SK-N-SH treated with all-trans-retinoic acid at 6 μM for 48 hours (cell line): Measurements from ENCODE around the gene DNAJB7.

Experiments
- ARNTL ChIP-seq: fragments of 450-650 bp; formaldehyde crosslinking; IDR thresholded peaks from 2 replicates; pipeline ENCODE4 v1.5.0; 2020; ENCODE audit warnings: low read depth, mild to moderate bottlenecking, moderate library complexity, borderline replicate concordance
- BACH2 ChIP-seq: fragments of 250-450 bp; sonication (Bioruptor Pico); IDR thresholded peaks from 2 replicates; pipeline ENCODE4 v1.9.0; 2021; ENCODE audit warnings: mild to moderate bottlenecking, borderline replicate concordance
- ESRRG ChIP-seq: fragments of 250-450 bp; sonication (Bioruptor Pico); IDR thresholded peaks from 2 replicates; pipeline ENCODE4 v1.6.1; 2021; ENCODE audit warnings: mild to moderate bottlenecking
- ISL1 ChIP-seq: fragments of 250-450 bp; sonication (Bioruptor Pico); IDR thresholded peaks from 2 replicates; pipeline ENCODE4 v2.1.2; 2022; ENCODE audit warnings: mild to moderate bottlenecking, moderate library complexity
- OSR1 ChIP-seq: fragments of 250-450 bp; sonication (Bioruptor Pico); IDR thresholded peaks from 2 replicates; pipeline ENCODE4 v1.8.0; 2022; ENCODE audit warnings: moderate library complexity, mild to moderate bottlenecking, inconsistent platforms
- SNAI2 ChIP-seq: fragments of 250-450 bp; sonication (Bioruptor Pico); IDR thresholded peaks from 2 replicates; pipeline ENCODE4 v1.5.0; 2020; ENCODE audit warnings: mild to moderate bottlenecking, moderate library complexity
- TOX ChIP-seq: fragments of 250-450 bp; sonication (Bioruptor Pico); IDR thresholded peaks from 2 replicates; pipeline ENCODE4 v1.8.0; 2021; ENCODE audit warnings: mild to moderate bottlenecking, moderate library complexity, borderline replicate concordance
- ZFP3 ChIP-seq: fragments of 250-450 bp; sonication (Bioruptor Pico); IDR thresholded peaks from 2 replicates; pipeline ENCODE4 v1.5.0; 2020; ENCODE audit warnings: mild to moderate bottlenecking, moderate library complexity
- ZFP30 ChIP-seq: fragments of 450-650 bp; formaldehyde crosslinking; IDR thresholded peaks from 2 replicates; pipeline ENCODE4 v1.5.0; 2022; ENCODE audit warnings: mild to moderate bottlenecking, moderate library complexity
- ZNF8 ChIP-seq: fragments of 450-650 bp; formaldehyde crosslinking; IDR thresholded peaks from 2 replicates; pipeline ENCODE4 v1.5.0; 2020; ENCODE audit warnings: mild to moderate bottlenecking, moderate library complexity
- TF ChIP-seq, protein P1 (sequence below): fragments of 250-450 bp; sonication (Bioruptor Pico); IDR thresholded peaks from 2 replicates; pipeline ENCODE4 v1.5.1; 2020; ENCODE audit warnings: low read depth, mild to moderate bottlenecking, moderate library complexity
- TF ChIP-seq, protein P2 (sequence below): fragments of 250-450 bp; sonication (Bioruptor Pico); IDR thresholded peaks from 2 replicates; pipeline ENCODE4 v1.8.0; 2021; ENCODE audit warnings: low read depth, mild to moderate bottlenecking, moderate library complexity, borderline replicate concordance
- TF ChIP-seq, protein P3 (sequence below): fragments of 250-450 bp; sonication (Bioruptor Pico); IDR thresholded peaks from 2 replicates; pipeline ENCODE4 v1.8.0; 2020; ENCODE audit warnings: mild to moderate bottlenecking, moderate library complexity, borderline replicate concordance
- TF ChIP-seq, protein P4 (sequence below): fragments of 250-450 bp; sonication (Bioruptor Pico); IDR thresholded peaks from 2 replicates; pipeline ENCODE4 v1.5.0; 2020; ENCODE audit warnings: mild to moderate bottlenecking, moderate library complexity

DNA sequence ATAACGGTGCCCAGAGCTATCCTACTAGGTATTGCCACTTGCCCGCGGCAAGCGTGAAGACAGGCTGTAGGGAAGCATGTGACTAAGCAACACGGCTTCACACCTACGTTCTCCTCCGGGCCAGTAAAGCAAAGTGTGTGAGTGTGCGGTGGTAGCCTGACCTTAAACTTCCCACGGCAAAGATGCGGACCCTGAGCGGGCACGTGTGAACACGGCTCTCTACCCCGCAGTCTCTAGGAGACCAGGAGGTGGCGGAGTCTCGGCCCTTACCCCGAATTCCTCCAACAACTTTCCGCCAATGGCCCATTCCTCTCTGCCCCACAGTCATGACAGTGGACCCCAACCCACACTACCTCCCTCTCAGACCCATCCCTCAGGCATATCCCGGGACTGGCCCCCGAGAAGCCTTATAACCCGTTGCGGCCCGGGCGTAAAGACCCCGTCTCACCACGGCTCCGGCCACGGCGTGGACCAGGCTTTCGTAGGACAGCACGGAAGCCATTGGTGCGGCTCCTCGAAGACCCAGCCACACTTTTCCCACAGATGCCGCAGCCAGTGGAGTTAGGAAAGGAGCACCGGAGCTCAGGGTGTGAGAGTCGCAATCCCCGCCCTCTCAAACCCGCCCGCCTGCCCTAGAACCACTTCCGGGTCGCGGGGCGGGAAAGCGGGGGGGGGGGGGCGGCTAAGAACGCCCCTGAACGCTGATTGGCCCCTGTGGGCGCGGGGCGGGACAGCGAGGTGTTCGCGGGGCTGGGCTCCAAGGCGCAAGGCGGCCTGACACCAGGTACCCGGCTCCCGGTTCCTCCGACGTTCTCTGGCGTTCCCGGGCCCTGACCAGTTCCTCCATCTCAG is 42.9 kb downstream of the DNAJB7 start, which contains the start of gene SLC25A17:
- no peak for TF ChIP-seq ARNTL (CRISPR knock-in tag)
- TF ChIP-seq ZNF8 (CRISPR knock-in tag) = no peak
- no peak for TF ChIP-seq ZFP30 (CRISPR knock-in tag)
- TF ChIP-seq ISL1 = no peak
- TF ChIP-seq TOX (CRISPR knock-in tag) = no peak
- TF ChIP-seq, protein P1, sequence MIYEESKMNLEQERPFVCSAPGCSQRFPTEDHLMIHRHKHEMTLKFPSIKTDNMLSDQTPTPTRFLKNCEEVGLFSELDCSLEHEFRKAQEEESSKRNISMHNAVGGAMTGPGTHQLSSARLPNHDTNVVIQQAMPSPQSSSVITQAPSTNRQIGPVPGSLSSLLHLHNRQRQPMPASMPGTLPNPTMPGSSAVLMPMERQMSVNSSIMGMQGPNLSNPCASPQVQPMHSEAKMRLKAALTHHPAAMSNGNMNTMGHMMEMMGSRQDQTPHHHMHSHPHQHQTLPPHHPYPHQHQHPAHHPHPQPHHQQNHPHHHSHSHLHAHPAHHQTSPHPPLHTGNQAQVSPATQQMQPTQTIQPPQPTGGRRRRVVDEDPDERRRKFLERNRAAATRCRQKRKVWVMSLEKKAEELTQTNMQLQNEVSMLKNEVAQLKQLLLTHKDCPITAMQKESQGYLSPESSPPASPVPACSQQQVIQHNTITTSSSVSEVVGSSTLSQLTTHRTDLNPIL (CRISPR knock-in tag) = no peak
- no peak for TF ChIP-seq SNAI2
- no peak for TF ChIP-seq ZFP3 (CRISPR knock-in tag)
- TF ChIP-seq, protein P2, sequence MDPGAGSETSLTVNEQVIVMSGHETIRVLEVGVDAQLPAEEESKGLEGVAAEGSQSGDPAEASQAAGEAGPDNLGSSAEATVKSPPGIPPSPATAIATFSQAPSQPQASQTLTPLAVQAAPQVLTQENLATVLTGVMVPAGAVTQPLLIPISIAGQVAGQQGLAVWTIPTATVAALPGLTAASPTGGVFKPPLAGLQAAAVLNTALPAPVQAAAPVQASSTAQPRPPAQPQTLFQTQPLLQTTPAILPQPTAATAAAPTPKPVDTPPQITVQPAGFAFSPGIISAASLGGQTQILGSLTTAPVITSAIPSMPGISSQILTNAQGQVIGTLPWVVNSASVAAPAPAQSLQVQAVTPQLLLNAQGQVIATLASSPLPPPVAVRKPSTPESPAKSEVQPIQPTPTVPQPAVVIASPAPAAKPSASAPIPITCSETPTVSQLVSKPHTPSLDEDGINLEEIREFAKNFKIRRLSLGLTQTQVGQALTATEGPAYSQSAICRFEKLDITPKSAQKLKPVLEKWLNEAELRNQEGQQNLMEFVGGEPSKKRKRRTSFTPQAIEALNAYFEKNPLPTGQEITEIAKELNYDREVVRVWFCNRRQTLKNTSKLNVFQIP (CRISPR knock-in tag) = no peak
- TF ChIP-seq, protein P3, sequence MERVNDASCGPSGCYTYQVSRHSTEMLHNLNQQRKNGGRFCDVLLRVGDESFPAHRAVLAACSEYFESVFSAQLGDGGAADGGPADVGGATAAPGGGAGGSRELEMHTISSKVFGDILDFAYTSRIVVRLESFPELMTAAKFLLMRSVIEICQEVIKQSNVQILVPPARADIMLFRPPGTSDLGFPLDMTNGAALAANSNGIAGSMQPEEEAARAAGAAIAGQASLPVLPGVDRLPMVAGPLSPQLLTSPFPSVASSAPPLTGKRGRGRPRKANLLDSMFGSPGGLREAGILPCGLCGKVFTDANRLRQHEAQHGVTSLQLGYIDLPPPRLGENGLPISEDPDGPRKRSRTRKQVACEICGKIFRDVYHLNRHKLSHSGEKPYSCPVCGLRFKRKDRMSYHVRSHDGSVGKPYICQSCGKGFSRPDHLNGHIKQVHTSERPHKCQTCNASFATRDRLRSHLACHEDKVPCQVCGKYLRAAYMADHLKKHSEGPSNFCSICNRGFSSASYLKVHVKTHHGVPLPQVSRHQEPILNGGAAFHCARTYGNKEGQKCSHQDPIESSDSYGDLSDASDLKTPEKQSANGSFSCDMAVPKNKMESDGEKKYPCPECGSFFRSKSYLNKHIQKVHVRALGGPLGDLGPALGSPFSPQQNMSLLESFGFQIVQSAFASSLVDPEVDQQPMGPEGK (CRISPR knock-in tag) = no peak
- no peak for TF ChIP-seq ESRRG (CRISPR knock-in tag)
- TF ChIP-seq OSR1 (CRISPR knock-in tag) = no peak
- TF ChIP-seq, protein P4, sequence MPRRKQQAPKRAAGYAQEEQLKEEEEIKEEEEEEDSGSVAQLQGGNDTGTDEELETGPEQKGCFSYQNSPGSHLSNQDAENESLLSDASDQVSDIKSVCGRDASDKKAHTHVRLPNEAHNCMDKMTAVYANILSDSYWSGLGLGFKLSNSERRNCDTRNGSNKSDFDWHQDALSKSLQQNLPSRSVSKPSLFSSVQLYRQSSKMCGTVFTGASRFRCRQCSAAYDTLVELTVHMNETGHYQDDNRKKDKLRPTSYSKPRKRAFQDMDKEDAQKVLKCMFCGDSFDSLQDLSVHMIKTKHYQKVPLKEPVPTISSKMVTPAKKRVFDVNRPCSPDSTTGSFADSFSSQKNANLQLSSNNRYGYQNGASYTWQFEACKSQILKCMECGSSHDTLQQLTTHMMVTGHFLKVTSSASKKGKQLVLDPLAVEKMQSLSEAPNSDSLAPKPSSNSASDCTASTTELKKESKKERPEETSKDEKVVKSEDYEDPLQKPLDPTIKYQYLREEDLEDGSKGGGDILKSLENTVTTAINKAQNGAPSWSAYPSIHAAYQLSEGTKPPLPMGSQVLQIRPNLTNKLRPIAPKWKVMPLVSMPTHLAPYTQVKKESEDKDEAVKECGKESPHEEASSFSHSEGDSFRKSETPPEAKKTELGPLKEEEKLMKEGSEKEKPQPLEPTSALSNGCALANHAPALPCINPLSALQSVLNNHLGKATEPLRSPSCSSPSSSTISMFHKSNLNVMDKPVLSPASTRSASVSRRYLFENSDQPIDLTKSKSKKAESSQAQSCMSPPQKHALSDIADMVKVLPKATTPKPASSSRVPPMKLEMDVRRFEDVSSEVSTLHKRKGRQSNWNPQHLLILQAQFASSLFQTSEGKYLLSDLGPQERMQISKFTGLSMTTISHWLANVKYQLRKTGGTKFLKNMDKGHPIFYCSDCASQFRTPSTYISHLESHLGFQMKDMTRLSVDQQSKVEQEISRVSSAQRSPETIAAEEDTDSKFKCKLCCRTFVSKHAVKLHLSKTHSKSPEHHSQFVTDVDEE (CRISPR knock-in tag) = no peak
- TF ChIP-seq BACH2 (CRISPR knock-in tag) = no peak
